Sciatic nerve (tissue), 2 donors: Measurements from ENCODE around the gene FOXQ1. TPM values are rescaled to one million over a fixed set of nuclear protein-coding genes. Genes with fewer than 3 reads are reported as not detected.

Experiments used
- ATAC-seq: fragments of 200-7000 bp; cut with Tn5 transposase; one replicate; pipeline ENCODE4 v1.9.1; 2020; ENCODE audit warnings: mild to moderate bottlenecking, moderate library complexity
- DNase-seq: peaks from one replicate; pipeline ENCODE4 v3.0.0-alpha.2; 2020; ENCODE audit warnings: low spot score
- intact Hi-C: fragments of 100-400 bp; cut with DNase I; formaldehyde crosslinking; loops from one replicate; pipeline ENCODE4 v1.14.2; 2022
- total RNA-seq: library from RNA; stranded (reverse); fragmentation: NEBNext Ultra II Directional; extraction: Animal tissue kit (Norgen Biotek cat#: 25700); gene quantifications from one replicate; pipeline ENCODE4 v1.2.1, GENCODE V29; 2021
- donor health status: DM: no; HTN: no; CAD: no.
- donor health status: DM: no; HTN: no; CAD: no.

Gene FOXQ1, protein sequence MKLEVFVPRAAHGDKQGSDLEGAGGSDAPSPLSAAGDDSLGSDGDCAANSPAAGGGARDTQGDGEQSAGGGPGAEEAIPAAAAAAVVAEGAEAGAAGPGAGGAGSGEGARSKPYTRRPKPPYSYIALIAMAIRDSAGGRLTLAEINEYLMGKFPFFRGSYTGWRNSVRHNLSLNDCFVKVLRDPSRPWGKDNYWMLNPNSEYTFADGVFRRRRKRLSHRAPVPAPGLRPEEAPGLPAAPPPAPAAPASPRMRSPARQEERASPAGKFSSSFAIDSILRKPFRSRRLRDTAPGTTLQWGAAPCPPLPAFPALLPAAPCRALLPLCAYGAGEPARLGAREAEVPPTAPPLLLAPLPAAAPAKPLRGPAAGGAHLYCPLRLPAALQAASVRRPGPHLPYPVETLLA
- 1.7 TPM for total RNA-seq

DNA sequence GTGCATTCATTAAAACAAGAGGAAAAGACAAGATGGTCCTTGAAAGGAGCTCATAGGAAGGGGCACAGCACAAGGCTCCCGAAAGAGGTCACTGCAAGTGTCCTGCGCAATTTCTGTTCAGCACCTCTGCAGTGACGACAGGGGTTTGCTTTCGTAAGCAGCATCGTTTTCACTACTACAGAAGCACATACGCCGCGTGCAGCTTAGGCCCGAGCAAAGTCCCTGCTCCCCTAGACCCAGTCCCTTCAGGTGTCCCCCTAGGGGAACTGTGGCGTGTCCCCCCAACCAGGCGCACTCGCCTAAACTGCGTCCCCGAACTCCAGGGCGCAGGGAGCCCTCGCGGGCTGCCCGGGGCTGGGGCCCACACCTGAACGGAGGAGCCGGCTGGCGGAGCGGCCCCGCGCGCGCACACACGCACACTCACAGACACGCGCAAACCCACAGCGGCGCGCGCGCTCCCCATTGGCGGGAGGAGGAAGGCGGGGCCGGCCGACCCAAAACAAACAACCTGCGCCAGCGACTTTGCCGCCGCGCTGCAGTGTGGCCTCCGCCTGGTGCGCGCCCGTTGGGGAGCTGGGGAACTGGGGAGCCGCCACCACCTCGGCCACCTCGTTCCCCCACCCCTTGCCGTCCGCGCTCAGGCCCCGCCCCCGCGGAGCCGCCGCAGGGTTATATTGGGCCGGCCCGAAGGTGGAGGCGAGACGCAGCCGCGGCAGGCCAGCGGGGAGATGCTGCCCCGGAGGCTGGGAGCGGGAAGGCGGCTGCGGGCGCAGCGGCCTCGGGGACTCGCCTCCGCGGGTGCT, at the start of gene FOXQ1:
Gene FOXQ1, plus strand, starts transcription at position 699 of the 803 bp plus-strand sequence. CDS start 607 bp downstream, outside the sequence.
- intact Hi-C loops: no loop called here
- DNase-seq: no peak

DNA sequence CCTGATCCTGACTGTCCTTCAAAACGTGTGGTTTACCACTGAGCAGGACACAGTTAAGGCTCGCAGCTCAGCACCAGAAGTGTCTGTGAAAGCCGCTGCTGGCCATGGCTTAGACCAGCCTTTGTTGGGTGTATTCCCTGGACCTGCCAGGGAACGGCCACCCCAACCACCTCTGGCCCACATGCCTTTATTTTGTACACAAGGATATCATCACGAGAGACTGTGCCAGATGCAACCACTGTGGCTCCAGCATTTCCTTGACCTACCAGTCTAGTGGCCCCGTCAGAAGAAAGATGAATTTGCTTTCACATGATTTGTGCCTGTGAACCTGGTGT, 49.2 kb upstream of the FOXQ1 start:
- DNase-seq (no peak), ATAC-seq (no peak)
- intact Hi-C loops: no loop called here

More for the DNA sequence above, at the start of gene FOXQ1:
- no peak for ATAC-seq

DNA sequence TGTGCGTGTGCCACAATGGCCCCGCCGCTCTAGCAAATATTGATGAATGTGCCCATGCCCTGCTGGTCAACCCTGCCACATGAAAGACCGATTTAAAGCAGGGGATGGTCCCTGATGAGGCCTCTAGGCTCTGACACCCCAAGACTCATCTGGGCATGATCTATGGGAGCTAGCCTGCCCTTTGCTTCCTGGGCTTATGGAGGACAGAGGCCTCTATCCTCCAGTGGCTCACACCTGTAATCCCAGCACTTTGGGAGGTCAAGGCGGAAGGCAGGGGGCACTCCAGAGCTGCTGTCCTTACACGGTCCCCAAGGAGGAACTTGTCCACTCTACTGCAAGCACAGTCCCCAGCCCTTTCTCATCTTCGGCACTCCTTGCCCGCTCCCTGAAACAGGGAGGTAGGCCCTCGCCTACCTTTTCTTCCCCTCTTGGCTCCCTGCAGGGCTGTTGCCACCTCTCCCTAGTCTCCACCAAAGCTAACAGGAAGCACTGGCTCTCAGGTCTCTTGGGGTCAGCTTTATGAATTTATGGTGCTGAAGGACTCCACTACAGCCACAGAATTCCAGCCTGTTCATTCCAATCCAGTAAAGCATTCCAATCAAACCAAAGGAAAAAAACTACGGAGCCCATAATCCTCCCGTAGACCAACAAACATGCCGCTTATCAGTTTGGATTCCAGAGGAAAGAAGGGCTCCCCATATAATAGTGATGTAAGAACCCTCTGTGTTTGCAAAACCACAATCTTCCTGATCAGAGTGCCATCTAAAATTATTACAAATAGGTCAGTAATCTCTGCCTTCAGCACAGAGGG, 48.7 kb upstream of the FOXQ1 start:
- ATAC-seq (no peak), DNase-seq (no peak)
- intact Hi-C loops: no loop called here

DNA sequence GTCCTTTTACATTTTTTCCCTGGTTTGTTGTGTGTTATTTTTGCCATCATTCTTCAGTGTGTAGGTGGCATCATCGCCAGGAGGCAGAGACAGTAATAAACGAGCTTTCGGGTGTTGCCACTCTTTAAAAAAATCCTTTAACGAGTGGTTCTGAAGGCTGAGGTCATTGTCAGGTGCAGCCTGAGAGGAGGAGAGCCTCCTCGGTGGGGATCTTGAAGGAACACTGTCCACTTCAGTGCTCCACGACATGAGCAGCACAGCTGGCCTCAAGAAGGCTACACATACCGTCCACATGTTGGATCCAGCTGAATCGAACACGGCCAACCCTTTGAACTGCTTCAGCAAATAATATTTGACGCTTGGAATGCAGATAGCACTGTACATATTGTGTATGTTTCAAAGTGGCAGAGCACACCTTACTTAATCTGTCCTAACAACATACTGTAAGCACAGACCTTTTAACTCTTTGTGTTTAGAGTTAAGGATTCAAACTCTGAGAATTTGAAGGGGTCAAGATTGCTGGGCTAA, 48.0 kb upstream of the FOXQ1 start:
- intact Hi-C loops: no loop called here
- no peak for ATAC-seq
- no peak for DNase-seq

DNA sequence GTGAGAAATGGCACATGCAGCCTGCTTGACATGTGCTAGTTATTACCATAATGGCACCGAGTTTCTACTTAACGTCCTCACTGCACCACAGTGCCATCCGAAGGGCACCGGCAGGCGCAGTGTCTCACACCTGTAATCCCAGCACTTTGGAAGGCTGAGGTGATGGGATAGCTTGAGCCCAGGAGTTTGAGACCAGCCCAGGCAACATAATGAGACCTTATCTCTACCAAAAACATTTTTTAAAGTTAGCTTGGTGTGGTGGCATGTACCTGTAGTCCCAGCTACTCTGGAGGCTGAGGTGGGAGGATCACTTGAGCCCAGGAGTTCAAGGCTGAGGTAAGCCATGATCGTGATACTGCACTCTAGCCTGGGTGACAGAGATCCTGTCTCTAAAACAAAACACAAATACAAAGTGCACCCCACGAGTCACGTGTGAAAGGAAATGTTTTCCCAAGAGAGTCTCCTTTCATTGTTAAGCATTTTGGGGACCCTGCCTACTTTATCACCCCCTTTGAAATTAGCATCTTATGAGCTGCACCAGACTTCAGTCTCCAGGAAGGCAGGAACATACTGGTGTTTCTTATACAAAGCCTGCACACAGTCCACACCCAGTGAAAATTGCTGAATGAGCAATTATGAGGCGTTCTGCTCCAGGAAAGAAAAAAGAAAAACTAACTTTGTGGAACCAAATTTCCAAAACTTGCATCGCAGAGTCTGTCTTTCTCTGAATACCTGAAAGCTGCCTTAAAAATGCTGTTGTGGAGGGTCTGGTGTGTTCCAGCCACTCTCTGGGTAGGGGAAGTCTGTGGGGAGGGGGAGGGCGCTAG, 47.1 kb upstream of the FOXQ1 start:
- DNase-seq (no peak), ATAC-seq (no peak)
- intact Hi-C loops: no loop called here

DNA sequence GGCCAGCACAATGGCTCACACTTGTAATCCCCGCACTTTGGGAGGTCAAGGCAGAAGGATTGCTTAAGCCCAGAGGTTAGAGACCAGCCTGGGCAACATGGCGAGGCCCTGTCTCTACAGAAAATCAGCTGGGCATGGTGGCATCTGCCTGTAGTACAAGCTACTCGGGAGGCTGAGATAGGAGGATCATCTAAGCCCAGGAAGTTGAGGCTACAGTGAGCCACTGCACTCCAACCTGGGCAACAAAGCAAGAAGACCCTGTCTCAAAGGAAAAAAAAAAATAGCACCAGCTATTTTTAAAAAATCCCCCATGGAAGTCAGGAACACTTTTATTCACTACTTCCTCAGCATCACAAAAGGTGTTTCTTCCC, 45.2 kb upstream of the FOXQ1 start:
- ATAC-seq (no peak), DNase-seq (no peak)
- intact Hi-C loops: no loop called here

DNA sequence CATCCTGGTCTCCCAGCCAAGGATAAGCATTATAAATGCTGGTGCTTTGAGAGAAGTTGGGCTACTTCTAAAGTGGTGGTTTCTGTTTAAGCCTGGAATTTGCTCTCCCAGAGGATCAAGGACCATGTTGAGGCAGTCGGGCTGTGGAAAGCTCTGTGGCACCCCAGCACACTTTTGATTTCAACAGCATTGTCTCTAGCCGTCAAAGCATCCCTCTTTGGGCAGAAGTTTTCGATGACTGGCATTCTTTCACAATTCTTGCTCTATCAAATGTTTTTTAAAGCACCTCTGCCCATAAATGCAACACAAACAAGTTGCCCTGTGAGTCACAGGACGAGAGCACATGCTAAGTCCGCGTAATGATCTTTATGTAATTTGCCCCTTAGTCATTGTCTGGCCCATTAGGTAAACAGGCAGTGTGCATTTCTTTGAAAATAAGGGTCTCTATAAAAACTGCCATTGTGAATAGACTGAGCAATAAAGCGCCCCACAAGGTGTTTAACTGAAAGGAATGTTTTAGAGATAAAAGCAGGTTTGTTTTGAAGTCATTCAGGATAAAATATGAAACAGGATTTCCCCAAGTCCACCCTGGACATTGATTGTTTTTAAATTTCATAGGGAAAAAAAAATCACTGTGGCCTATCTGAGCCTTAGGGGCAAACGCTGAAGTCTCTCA, 44.7 kb upstream of the FOXQ1 start:
- ATAC-seq (no peak), DNase-seq (no peak)
- intact Hi-C loops: no loop called here

DNA sequence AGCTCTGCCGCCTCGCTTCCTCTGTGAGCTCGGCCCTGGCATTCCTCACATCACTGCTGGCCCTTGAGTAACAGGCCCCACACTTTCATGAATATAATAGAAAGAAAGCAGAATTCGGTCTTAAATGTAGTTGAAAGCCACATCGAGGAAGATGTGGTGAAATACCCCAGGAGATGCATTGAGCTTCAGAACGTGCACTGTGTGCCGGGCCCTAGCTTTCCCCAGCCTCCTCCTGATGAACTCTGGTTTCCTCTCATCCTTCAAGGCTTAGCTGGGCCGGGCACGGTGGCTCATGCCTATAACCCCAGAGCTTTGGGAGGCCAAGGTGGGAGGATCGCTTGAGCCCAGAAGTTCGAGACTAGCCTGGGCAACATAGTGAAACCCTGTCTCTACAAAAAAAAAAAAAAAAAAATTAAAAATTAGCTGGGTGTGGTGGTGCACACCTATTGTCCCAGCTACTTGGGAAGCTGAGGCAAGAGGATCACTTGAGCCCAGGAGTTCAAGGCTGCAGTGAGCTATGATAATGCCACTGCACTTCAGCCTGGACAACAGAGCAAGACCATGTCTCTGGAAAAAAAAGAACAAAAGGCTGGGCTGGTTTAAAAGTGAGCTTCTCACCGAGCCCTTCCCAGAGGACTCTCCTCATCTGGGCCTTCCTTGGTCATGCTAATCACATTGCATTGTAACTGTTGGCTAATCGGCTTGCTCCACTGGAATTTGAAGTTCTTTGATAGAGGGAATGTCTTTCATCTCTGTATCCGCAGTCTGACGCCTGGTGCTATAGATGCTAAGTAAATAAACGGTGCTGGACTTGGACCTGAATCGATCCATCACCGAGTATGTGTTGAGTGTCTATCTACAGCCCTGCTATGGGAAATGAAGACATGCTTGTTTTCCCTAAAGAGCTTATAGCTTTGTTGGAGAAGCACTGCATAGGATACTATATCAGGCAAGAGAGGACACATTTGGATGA, 43.8 kb upstream of the FOXQ1 start:
- intact Hi-C loops: no loop called here
- DNase-seq (no peak), ATAC-seq (no peak)

DNA sequence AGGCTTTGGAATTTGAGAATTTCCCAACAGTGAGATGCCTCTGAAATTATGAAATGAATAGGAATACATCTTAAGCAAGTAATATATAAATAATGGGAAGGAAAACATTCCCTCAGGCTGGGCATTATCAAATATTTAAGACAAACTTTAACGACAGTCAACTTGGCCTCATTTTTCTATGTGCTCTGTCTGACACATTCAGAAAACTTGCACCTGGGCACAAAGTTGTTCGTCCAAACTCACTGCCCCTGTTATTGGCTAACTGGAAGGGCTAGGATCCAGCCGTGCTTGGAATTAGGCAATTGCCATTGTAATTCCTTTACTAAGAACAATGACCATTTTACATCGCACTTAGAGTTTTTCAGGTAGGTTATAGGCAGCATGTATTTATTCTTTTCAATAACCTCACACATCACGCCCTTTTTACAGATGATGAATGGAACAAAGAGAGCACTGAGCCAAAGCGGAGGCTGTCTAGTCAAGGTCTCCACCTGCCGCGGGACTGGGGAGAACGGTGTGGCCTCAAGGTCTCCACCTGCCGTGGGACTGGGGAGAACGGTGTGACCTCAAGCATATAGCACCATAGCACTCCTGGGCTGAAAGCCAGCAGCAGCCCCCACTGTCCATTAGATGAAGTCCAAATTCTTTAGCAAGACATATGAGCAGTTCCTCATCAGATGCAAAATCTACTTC, 40.7 kb upstream of the FOXQ1 start:
- intact Hi-C loops: no loop called here
- DNase-seq (no peak), ATAC-seq (no peak)

DNA sequence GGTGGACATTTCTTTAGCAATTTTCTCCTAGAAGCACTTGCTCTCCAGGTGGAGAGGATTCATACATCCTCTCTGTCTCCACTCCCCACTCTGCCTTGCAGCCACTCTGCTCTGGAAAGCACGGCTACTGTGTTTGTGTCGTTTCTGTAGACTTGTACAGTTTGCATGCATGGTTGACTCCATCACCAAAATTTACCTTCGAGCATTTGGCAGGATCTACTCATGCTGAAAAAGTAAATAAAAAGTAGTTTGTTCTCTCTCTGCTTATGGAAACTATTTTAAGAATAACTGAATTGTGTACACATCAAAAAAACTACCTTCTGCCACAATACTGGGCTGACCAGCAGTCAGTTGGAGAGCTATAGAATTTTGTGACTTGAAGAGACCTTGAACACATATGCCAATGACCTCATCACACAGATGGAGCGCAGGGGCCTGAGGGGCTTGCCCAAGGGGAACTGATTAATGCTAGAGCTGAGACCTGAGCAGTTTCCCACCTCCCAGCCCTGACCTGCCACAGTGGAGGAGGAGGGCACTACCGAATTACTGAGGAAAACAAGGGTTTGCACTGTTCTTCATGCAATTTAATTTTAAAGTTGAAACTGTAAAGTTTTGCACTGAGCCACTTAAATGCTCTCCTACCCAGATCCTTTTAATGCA, 33.7 kb upstream of the FOXQ1 start:
- DNase-seq: no peak
- no peak for ATAC-seq
- intact Hi-C loops: no loop called here

DNA sequence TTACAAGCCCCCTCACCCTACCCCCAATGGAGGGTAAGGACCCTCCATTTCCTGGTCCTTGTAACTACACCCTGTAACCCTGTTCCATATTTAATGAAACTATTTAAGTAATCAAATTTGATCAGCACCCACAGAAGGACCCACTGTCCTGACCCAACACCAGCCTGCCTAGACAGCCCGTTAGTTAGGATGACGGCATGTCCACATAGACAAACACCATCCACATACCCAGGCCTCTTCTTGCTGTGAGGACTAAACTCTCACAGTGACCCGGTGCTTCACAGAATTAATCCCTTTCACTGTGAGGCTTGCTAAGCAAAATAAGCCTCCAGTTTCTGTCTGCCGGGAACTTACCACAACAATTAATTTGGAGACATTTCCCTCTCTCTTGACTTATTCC, 32.8 kb upstream of the FOXQ1 start:
- intact Hi-C loops: no loop called here
- DNase-seq (no peak), ATAC-seq (no peak)

DNA sequence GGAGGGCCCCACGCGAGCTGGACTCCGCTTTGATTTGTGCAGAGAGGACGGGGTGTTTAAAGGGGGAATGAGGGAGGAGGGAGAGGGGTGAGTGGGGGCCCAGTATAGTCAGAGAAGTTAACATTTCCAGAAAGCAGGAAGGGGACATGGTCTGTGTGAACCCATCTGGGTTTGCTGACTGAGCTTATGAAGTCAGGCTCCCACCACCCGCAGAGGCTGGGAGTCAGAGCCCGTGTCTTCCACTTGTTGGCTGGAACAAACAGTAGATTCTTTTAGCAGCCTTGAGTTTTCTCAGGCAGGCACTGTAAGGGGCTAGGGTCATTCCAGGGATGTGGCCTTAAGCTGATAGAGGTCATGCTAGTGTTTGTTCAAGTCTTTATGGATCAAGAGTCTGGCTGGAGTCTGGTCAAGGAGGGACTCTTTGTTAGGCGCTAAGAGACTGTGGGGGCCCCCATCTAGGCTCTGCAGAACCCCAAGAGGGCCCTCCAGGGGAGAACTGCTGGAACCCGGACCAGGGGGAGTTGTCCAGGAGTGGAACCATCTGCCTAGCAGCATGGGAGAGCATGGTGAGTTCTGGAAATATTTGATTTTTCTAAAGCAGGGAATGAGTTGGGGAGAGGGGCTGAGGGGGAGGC, 31.1 kb upstream of the FOXQ1 start:
- no peak for ATAC-seq
- no peak for DNase-seq
- intact Hi-C loops: no loop called here

DNA sequence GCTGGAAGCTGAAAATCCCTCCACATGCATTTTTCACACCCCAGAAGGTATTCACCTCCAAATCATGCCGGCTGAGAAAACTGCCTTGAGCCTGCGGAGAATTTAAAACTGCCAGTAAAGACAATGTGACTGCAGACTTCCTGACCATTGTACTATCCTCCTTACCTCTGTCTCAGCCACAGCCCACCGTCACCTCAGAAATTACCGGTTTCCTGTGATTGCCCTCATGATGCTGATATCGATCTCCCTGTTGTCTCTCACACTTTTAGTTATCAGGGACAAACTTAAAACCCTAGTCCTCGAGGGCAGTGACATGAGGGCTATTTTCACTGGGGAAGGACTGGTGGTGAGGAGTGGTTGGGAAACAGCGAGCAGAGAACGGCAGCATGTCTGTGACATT, 30.2 kb upstream of the FOXQ1 start:
- intact Hi-C loops: no loop called here
- DNase-seq (no peak), ATAC-seq (no peak)

DNA sequence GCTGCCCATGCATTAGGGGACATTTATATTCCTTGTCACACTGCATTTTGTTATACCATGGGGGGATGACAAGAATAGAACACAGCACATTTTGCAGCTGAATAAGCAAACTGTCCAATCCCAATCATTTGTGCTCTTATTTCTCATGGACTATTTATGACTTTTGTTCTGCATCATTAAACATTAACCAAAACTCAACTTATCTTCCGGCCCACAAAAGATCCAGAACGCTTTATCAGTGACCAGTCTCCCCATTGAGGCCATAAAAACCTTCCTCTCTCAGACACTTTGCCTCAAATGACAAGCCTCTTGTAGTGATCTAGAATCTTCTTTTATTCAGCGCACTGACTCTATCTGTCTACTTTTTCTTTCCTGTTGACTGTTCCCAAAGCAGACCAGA, 28.4 kb upstream of the FOXQ1 start:
- ATAC-seq (no peak), DNase-seq (no peak)
- intact Hi-C loops: no loop called here

DNA sequence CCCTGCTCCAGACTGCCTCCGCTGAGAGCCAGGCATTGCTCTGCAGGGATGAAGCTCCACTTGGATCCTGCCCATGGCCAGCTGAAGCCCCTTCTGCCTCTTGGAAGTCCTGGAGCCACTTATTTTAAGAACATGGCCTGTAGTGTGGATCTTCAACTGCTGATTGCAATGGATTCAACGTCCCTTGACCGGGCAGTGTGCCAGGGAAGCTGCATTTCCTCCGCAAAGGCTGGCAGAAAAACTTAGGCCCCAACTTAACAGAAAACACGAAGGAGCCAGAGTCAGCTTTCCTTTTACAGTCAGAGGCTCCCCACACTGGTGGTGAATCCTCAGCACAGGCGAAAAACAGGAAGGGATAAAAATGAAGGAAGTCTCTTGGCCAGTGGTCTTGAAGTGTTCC, 26.3 kb upstream of the FOXQ1 start:
- DNase-seq (no peak), ATAC-seq (no peak)
- intact Hi-C loops: no loop called here

DNA sequence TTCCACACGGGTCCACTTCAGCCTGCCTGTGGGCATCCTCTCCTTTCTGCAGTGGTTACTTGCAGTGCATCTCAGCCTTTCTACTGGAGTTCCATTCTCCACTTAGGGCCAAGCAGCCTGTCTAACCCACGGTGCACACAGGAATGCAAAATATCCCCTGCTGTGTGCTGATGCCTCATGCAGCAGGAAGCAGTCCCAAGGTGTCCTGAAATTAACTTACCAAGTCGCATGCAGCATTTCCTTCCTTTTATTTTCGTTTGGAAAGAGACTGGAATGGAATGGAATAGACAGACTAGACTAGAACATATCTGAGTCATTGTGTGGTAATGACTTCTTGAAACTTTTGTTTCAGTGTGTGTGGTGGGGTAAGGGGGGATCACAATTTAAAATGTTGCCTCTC, 25.9 kb upstream of the FOXQ1 start:
- no peak for ATAC-seq
- intact Hi-C loops: no loop called here
- no peak for DNase-seq
